ENCODE measurements around the gene TMEM238. TPM values are rescaled to one million over a fixed set of nuclear protein-coding genes. Genes with fewer than 3 reads are reported as not detected.

Gene TMEM238
- total RNA-seq, 1 donor from 2014 or later: not detected

GRCh38 chr19:55348317-55349034 is 35.6 kb downstream of the TMEM238 start:
- no peak for DNase-seq (ENCODE audit: low spot score in 2 of 2)
- Histone ChIP-seq H3K36me3 (peaks cover 3 to 16% of the 10 kb centered on the region in 2 donors), H3K4me1 (peaks cover 3 to 5% of the 10 kb centered on the region in 2 donors), H3K9me3 (no peaks in the 10 kb centered on the region), H3K27me3 (no peaks in the 10 kb centered on the region), H3K4me3 (no peak overlapping the region), H3K27ac (no peak overlapping the region)
- TF ChIP-seq, protein P1, sequence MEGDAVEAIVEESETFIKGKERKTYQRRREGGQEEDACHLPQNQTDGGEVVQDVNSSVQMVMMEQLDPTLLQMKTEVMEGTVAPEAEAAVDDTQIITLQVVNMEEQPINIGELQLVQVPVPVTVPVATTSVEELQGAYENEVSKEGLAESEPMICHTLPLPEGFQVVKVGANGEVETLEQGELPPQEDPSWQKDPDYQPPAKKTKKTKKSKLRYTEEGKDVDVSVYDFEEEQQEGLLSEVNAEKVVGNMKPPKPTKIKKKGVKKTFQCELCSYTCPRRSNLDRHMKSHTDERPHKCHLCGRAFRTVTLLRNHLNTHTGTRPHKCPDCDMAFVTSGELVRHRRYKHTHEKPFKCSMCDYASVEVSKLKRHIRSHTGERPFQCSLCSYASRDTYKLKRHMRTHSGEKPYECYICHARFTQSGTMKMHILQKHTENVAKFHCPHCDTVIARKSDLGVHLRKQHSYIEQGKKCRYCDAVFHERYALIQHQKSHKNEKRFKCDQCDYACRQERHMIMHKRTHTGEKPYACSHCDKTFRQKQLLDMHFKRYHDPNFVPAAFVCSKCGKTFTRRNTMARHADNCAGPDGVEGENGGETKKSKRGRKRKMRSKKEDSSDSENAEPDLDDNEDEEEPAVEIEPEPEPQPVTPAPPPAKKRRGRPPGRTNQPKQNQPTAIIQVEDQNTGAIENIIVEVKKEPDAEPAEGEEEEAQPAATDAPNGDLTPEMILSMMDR (IDR thresholded peaks at IDR 0.05): no peak
- intact Hi-C loops (cut with DNase I): no loop called here

DNA sequence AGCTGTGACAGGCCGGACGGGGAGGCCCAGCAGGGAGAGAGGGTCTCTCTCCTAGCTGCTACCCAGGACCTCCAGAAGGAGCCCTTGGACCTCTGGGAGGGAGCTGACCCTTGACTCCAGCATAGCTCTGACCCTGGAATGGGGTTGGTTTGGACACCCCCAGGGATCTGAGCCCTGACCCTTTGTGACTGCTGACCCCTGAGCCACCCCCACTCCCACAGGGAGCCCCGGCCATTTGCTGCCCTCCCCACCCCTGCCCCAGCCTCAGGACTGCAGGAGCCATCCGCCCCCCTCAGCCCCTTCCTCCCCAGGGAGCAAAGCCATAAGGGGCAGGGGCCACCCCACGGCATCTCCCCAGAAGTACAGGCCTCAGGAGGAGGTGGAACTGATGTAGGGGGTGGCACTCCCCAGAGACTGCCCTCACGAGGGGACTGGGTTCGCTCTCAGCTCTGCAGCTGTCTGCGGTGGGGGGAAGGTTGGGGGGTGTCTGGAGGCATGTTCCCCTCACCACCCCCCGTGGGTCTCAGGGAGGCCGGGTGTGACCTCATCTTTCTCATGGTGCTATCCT is 36.6 kb downstream of the TMEM238 start:
- intact Hi-C loops (cut with DNase I): no loop called here

GRCh38 chr19:55346725-55347441 is 37.2 kb downstream of the TMEM238 start:
- Histone ChIP-seq H3K27me3 (no peaks in the 10 kb centered on the region), H3K9me3 (no peaks in the 10 kb centered on the region), H3K36me3 (peaks cover 13 to 25% of the 10 kb centered on the region in 2 donors), H3K4me3 (no peak overlapping the region), H3K4me1 (no peaks in the 10 kb centered on the region), H3K27ac (no peak overlapping the region)
- TF ChIP-seq, protein P1 (IDR thresholded peaks at IDR 0.05): no peak
- no peak for DNase-seq (ENCODE audit: low spot score in 2 of 2)
- intact Hi-C loops (cut with DNase I): no loop called here

More for the DNA sequence above, 36.6 kb downstream of the TMEM238 start:
- Histone ChIP-seq H3K36me3 (peaks cover 7 to 19% of the 10 kb centered on the region in 2 donors), H3K27ac (no peak overlapping the region), H3K4me3 (no peak overlapping the region), H3K4me1 (no peaks in the 10 kb centered on the region), H3K27me3 (no peaks in the 10 kb centered on the region), H3K9me3 (no peaks in the 10 kb centered on the region)
- TF ChIP-seq, protein P1 (IDR thresholded peaks at IDR 0.05): no peak
- DNase-seq (ENCODE audit: low spot score in 2 of 2): no peak

GRCh38 chr19:55345818-55346724 is 38.0 kb downstream of the TMEM238 start:
- DNase-seq (ENCODE audit: low spot score in 2 of 2): no peak
- no peaks in the 10 kb centered on the region for H3K9me3 ChIP-seq
- H3K4me1 ChIP-seq: peaks cover 0 to 6% of the 10 kb centered on the region in 2 donors
- peaks cover 13 to 25% of the 10 kb centered on the region in 2 donors for H3K36me3 ChIP-seq
- no peak overlapping the region for H3K27ac ChIP-seq
- no peaks in the 10 kb centered on the region for H3K27me3 ChIP-seq
- intact Hi-C loops (cut with DNase I): no loop called here
- TF ChIP-seq, protein P1 (IDR thresholded peaks at IDR 0.05): no peak
- H3K4me3 ChIP-seq: no peak overlapping the region

All from ascending aorta (tissue), 2 donors.